Dedifferentiated amniotic fluid mesenchymal stem cell (primary cell): ENCODE data around the gene LHCGR.
"Not testable (repeated sequence)": the region's sequence is repeated elsewhere in the genome, so short reads cannot be mapped to it uniquely, and the experiment has no call there.

ENCODE experiments used
- DNase-seq: peaks from one replicate; pipeline ENCODE4 v3.0.0-alpha.2; 2016; ENCODE audit errors: extremely low spot score

LHCGR gene

GRCh38 chr2:48709096-48710034 is 46.2 kb downstream of the LHCGR start:
- DNase-seq, result no peak

DNA sequence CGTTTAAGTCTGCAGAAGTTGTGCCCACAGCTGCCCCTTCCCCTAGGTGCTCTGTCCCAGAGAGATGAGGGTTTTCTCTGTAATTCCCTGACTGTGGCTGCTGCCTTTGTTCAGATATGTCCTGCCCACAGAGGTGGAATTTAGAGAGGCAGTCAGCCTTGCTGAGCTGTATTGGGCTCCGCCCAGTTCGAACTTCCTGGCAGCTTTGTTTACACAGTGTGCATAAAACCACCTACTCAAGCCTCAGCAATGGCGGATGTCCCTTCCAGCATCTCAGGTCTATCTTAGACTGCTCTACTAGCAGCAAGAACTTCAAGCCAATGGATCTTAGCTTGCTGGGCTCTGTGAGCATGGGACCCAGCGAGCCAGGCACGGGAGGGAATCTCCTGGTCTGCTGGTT is 48.1 kb downstream of the LHCGR start:
- no peak for DNase-seq

- DNase-seq, result not testable (repeated sequence)
These were observed 51.9 kb downstream of the LHCGR start for GRCh38 chr2:48703621-48704020.

DNA sequence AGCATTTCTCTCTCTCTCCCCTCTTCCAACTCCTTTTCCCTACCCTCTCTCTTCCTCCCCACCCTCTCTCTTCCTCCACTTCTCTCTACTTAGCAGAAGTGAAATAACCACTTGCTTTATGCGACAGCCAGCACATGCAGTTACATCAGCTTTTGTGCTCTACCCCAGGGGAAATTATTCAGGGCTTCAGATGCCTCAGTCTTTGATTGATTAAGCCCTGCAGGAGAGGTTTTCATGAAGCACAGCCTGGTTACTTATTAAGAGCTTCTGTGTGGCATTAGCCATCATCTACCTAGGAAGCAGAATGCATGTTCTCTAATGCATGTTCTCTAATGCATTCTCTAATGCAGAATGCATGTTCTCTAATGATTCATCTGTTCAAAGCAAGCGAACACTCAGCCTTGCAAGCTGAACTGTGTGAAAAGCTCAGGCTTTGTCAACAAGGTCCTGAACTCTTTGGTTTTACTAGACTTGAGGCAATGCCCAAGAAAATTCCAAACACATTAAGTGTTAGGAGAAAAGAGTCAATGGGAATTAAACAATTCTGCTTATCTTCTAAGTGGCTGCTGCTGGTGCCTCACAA is 56.1 kb downstream of the LHCGR start:
- DNase-seq, result no peak

GRCh38 chr2:48696881-48697280 is 58.6 kb downstream of the LHCGR start:
- DNase-seq, result no peak

GRCh38 chr2:48695991-48696390 is 59.5 kb downstream of the LHCGR start:
- DNase-seq, result no peak

- no peak for DNase-seq
These were observed 61.4 kb downstream of the LHCGR start for GRCh38 chr2:48694149-48694548.

- no peak for DNase-seq
These were observed 61.9 kb downstream of the LHCGR start for GRCh38 chr2:48693645-48694044.

GRCh38 chr2:48693066-48693465 is 62.5 kb downstream of the LHCGR start:
- no peak for DNase-seq

DNA sequence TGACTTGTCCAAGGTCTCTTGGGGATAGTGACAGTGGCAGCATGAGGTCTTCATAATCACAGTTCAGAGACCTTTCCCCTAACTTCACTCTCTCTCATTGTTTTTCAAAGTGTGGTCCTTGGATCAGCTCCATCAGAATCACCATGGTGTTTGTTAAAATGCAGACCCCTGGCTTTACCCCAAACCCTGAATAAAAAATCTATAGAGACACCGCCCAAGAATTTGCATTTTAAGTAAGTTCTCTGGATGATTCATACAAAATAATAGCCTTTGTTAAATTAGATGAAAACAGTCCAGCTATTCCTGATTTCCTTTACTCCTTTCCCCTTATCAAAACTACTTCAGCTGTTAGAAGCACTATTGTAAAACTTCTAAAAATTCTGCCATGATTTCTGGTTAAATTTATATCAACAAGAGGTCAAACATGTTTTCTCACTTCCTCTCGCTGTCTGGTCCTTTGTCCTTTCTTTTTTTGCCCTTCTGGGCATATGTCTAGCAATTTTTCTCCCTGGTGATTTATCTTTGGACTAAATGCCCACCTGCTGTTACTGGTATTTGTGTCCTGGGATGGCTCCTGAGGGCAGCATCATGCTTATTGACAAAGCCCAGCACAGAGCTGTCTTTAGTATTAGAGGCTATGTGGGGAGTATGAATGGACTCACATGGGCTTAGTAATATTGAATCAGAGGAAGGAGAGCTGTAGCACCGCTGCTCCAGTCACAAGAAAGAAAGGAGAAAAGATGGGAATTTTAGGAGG is 63.4 kb downstream of the LHCGR start:
- DNase-seq, result no peak

GRCh38 chr2:48685126-48685525 is 70.4 kb downstream of the LHCGR start:
- DNase-seq, result no peak

DNA sequence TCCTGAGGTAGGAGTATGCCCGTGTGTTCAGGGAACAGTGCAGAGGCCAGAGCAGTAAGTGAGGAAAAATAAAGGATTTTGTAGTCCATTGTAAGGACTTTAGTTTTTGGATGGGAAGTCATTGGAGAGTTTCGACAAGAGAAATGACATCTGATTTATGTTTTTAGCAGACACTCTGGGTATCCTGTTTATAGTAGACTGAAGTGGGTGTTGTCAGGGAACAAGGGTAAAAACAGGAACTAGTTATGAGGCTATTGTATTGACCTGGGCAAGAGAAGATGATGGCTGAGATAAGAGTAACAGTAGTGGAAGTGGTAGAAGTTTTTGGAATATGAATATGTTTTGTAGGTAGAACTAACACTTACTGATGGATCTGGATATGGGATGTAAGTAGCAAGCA is 78.1 kb downstream of the LHCGR start:
- no peak for DNase-seq

GRCh38 chr2:48674933-48675332 is 80.6 kb downstream of the LHCGR start:
- DNase-seq, result no peak

DNA sequence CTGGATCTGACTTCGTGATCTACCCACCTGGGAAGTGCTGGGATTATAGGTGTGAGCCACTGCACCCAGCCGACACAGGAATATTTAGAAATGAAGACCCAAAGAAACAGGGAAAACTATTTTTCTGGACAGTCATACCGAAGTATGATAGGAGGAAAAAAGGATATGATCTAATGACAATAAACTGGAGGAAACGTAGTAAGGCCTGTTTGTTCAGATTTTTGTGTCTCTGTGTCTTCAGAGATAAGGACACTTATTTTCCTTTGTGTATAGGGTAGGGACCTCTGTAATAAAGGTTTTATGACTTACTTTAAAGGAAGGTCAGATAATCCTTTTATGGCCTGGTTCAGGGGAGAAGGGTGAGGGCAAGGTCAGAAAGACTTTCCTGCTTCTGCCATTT is 81.9 kb downstream of the LHCGR start:
- no peak for DNase-seq

GRCh38 chr2:48668992-48669391 is 86.5 kb downstream of the LHCGR start:
- no peak for DNase-seq

DNA sequence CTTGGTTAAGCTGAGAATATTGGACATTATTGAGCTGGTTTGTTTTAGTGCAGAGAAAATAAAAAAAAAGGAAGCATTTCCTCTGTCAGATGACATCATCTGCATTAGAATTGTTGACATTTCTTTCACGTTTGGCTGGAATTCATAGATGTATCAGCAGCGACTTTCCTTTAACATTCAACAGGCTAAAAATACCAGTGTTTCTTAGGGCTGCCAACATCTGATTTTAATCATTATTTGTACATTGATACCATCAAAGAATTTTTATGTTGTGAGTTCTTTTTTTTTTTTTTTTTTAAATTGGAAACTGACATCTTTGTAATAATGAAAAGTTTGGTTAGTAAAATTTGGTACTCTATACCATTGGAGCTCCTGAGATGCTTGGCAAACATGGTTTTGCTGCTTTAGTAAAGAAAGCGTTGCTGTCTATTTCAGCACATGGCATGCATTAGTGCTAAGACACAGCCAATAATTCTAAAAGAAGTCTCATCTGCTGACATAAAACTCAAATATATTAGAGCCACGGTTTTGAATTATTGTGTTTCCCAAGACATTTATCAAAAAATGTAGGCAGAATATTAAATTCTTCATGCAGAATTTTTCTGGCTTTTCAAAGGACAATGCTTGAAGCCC is 104.2 kb downstream of the LHCGR start:
- DNase-seq, result peak; percentile 71

GRCh38 chr2:48638261-48638660 is 117.3 kb downstream of the LHCGR start:
- no peak for DNase-seq
